Measurements from ENCODE around the gene TBC1D28.
"Not testable (repeated sequence)": the region's sequence is repeated elsewhere in the genome, so short reads cannot be mapped to it uniquely, and the experiment has no call there.

GRCh38 chr17:18625509-18626104 is 18.6 kb downstream of the TBC1D28 start:
- TF ChIP-seq CTCF (IDR thresholded peaks at IDR 0.05), result peak; percentile 69
- TF ChIP-seq JUND (IDR thresholded peaks at IDR 0.05); TAF1 (IDR thresholded peaks at IDR 0.05; ENCODE audit: borderline replicate concordance, low read depth, low read length); FOSL2 (IDR thresholded peaks at IDR 0.05; ENCODE audit: borderline replicate concordance, low read depth): not testable (repeated sequence)
